DND-41 (cell line): ENCODE results near the gene ZNF165.
A peak's percentile ranks its signal among the peaks of the same experiment; 100 is the strongest.
"Not testable (repeated sequence)": the region's sequence is repeated elsewhere in the genome, so short reads cannot be mapped to it uniquely, and the experiment has no call there.

ENCODE experiments used
- ATAC-seq: fragments of 200-7000 bp; cut with Tn5 transposase; 3 replicates; pipeline ENCODE4 v1.9.1; 2021; ENCODE audit warnings: low read depth; ENCODE audit not compliant: insufficient read depth
- DNase-seq: peaks from one replicate; pipeline ENCODE4 v3.0.0-alpha.2; 2020
- H2AFZ ChIP-seq: 2 replicates; pipeline ENCODE4 v1.6.0; 2012; ENCODE audit warnings: low read depth, low read length
- H3K27ac ChIP-seq: 2 replicates; pipeline ENCODE4 v1.5.1; 2012; ENCODE audit warnings: low read length, inconsistent platforms
- H3K27me3 ChIP-seq: fragments of 200-600 bp; sonication (generic); 2 replicates; pipeline ENCODE4 v1.6.0; 2012; ENCODE audit warnings: low read length, mild to moderate bottlenecking, inconsistent platforms; ENCODE audit not compliant: insufficient read depth, poor library complexity
- H3K36me3 ChIP-seq: 2 replicates; pipeline ENCODE4 v1.5.1; 2012; ENCODE audit warnings: low read length, inconsistent platforms; ENCODE audit not compliant: insufficient read depth
- H3K4me1 ChIP-seq: 2 replicates; pipeline ENCODE4 v1.5.1; 2012; ENCODE audit warnings: mild to moderate bottlenecking, low read length; ENCODE audit not compliant: insufficient read depth
- H3K4me2 ChIP-seq: 2 replicates; pipeline ENCODE4 v1.6.0; 2012; ENCODE audit warnings: mild to moderate bottlenecking, moderate library complexity, low read length, inconsistent platforms; ENCODE audit not compliant: insufficient read depth
- H3K4me3 ChIP-seq, 2 experiments: fragments of 200-600 bp in 1 of 2; shearing (Covaris generic) in 1 of 2; 2 replicates each; pipeline ENCODE4 v1.5.1; 2012 to 2016; ENCODE audit warnings: inconsistent platforms in 2 of 2, low read length in 2 of 2, mild to moderate bottlenecking in 2 of 2, low read depth in 1 of 2, moderate library complexity in 1 of 2
- H3K79me2 ChIP-seq: 2 replicates; pipeline ENCODE4 v1.6.0; 2012; ENCODE audit warnings: low read length, inconsistent platforms; ENCODE audit not compliant: insufficient read depth
- H3K9ac ChIP-seq: 2 replicates; pipeline ENCODE4 v1.6.0; 2012; ENCODE audit warnings: low read depth, mild to moderate bottlenecking, inconsistent platforms, low read length, moderate library complexity
- H3K9me3 ChIP-seq: 2 replicates; pipeline ENCODE4 v1.5.1; 2012; ENCODE audit warnings: low read length, moderate library complexity, mild to moderate bottlenecking, inconsistent platforms; ENCODE audit not compliant: insufficient read depth, severe bottlenecking
- H4K20me1 ChIP-seq: 2 replicates; pipeline ENCODE4 v1.6.0; 2012; ENCODE audit warnings: low read length; ENCODE audit not compliant: insufficient read depth
- CTCF ChIP-seq: IDR thresholded peaks from 2 replicates; pipeline ENCODE4 v1.5.1; 2012; ENCODE audit warnings: borderline replicate concordance, low read length, moderate library complexity, mild to moderate bottlenecking; ENCODE audit not compliant: poor library complexity, severe bottlenecking; ENCODE audit errors: extremely low read depth
- EZH2 ChIP-seq: IDR thresholded peaks from 3 replicates; pipeline ENCODE4 v1.6.1; 2012; ENCODE audit warnings: borderline replicate concordance, low read depth, mild to moderate bottlenecking, moderate library complexity, low read length, inconsistent platforms; ENCODE audit not compliant: severe bottlenecking

The ZNF165 gene

GRCh38 chr6:28118217-28118616 lies 37.8 kb downstream of the ZNF165 start:
- no peaks in the 10 kb centered on the region for H3K9me3 ChIP-seq
- ATAC-seq, result no peak
- H3K4me1 ChIP-seq, result no peaks in the 10 kb centered on the region
- no peak overlapping the region for H3K4me3 ChIP-seq
- H3K9ac ChIP-seq, result no peak overlapping the region
- peaks cover 65% of the 10 kb centered on the region for H3K36me3 ChIP-seq
- H2AFZ ChIP-seq, result no peak overlapping the region
- H3K4me2 ChIP-seq, result no peak overlapping the region
- H3K27ac ChIP-seq, result no peak overlapping the region
- H3K79me2 ChIP-seq, result 0 out of 2 replicates have a peak, but pooled peaks cover under 1% of the 10 kb centered on the region
- TF ChIP-seq EZH2 (no peak), CTCF (no peak)
- H3K27me3 ChIP-seq, result no peaks in the 10 kb centered on the region
- DNase-seq, result no peak
- H4K20me1 ChIP-seq, result 0 out of 2 replicates have a peak, but pooled peaks cover 6% of the 10 kb centered on the region

GRCh38 chr6:28121876-28122275 lies 41.5 kb downstream of the ZNF165 start:
- ATAC-seq, result no peak

GRCh38 chr6:28122283-28122682 lies 41.9 kb downstream of the ZNF165 start:
- not testable (repeated sequence) for ATAC-seq

More at GRCh38 chr6:28121876-28122275, 41.5 kb downstream of the ZNF165 start:
- no peak overlapping the region for H2AFZ ChIP-seq
- peaks cover 37% of the 10 kb centered on the region for H3K79me2 ChIP-seq
- TF ChIP-seq EZH2, result no peak
- TF ChIP-seq CTCF, result no peak
- peaks cover 71% of the 10 kb centered on the region for H3K36me3 ChIP-seq
- peaks cover 37% of the 10 kb centered on the region; the same call in 1 of the 2 replicates for H4K20me1 ChIP-seq
- no peaks in the 10 kb centered on the region for H3K27me3 ChIP-seq
- no peak overlapping the region for H3K4me3 ChIP-seq
- no peaks in the 10 kb centered on the region for H3K4me1 ChIP-seq
- no peak overlapping the region for H3K9ac ChIP-seq
- no peaks in the 10 kb centered on the region for H3K9me3 ChIP-seq
- H3K27ac ChIP-seq, result no peak overlapping the region
- DNase-seq, result no peak
- no peak overlapping the region for H3K4me2 ChIP-seq

GRCh38 chr6:28124350-28124970 lies 44.1 kb downstream of the ZNF165 start, which contains the start of gene ZSCAN16:
TSS of gene ZSCAN16 (plus strand) at chr6:28124609. CDS start at chr6:28125444, 835 bp downstream.
- no peak within 1 kb of the TSS for H3K4me3 ChIP-seq
- DNase-seq (peak; percentile 58), ATAC-seq (peak; percentile 89)
- TF ChIP-seq CTCF (no peak), EZH2 (no peak)
- H3K27me3 ChIP-seq, result no peaks in the 10 kb centered on the region
- no peak within 1 kb of the TSS for H2AFZ ChIP-seq
- peaks cover 67% of the 10 kb centered on the region for H3K36me3 ChIP-seq
- peaks cover 63% of the 10 kb centered on the region for H3K79me2 ChIP-seq
- H3K4me2 ChIP-seq, result no peak within 1 kb of the TSS
- no peak within 1 kb of the TSS for H3K27ac ChIP-seq
- no peaks in the 10 kb centered on the region for H3K4me1 ChIP-seq
- H4K20me1 ChIP-seq, result peaks cover 55% of the 10 kb centered on the region; the same call in 1 of the 2 replicates
- H3K9ac ChIP-seq, result no peak within 1 kb of the TSS
- no peaks in the 10 kb centered on the region for H3K9me3 ChIP-seq

More at GRCh38 chr6:28122283-28122682, 41.9 kb downstream of the ZNF165 start:
- DNase-seq, H3K4me2 ChIP-seq, H3K9ac ChIP-seq, H3K9me3 ChIP-seq, H2AFZ ChIP-seq, H3K4me1 ChIP-seq, H3K27ac ChIP-seq, H3K27me3 ChIP-seq, H3K4me3 ChIP-seq: not testable (repeated sequence)
- Histone ChIP-seq H4K20me1 (peaks cover 39% of the 10 kb centered on the region; the same call in 1 of the 2 replicates), H3K36me3 (peaks cover 71% of the 10 kb centered on the region), H3K79me2 (peaks cover 41% of the 10 kb centered on the region)
